CD4-positive, alpha-beta T cell treated with Interleukin-1 beta for 1 hour (primary cell): Measurements from ENCODE around the gene SIPA1L3.
"Not testable (repeated sequence)": the region's sequence is repeated elsewhere in the genome, so short reads cannot be mapped to it uniquely, and the experiment has no call there.

ENCODE experiments used
- DNase-seq, 2 donors: peaks; one replicate each; pipeline ENCODE4 v3.0.0-alpha.2; 2020 to 2022

SIPA1L3 gene

GRCh38 chr19:37920591-37921450 is 13.8 kb downstream of the SIPA1L3 start:
- DNase-seq, result no peak

GRCh38 chr19:37924573-37924972 is 17.6 kb downstream of the SIPA1L3 start:
- not testable (repeated sequence) for DNase-seq

GRCh38 chr19:37925212-37925611 is 18.2 kb downstream of the SIPA1L3 start:
- DNase-seq, result no peak

GRCh38 chr19:37926255-37926654 is 19.2 kb downstream of the SIPA1L3 start:
- no peak for DNase-seq

GRCh38 chr19:37926711-37927110 is 19.7 kb downstream of the SIPA1L3 start:
- no peak for DNase-seq

GRCh38 chr19:37928527-37929286 is 21.7 kb downstream of the SIPA1L3 start:
- DNase-seq, result peak in 1 of 2 donors; percentile 63

GRCh38 chr19:37929355-37929923 is 22.4 kb downstream of the SIPA1L3 start:
- DNase-seq, result no peak

GRCh38 chr19:37930416-37930815 is 23.4 kb downstream of the SIPA1L3 start:
- no peak for DNase-seq

- peak in 1 of 2 donors; percentile 30 for DNase-seq
These were observed 25.1 kb downstream of the SIPA1L3 start for GRCh38 chr19:37931881-37932655.

GRCh38 chr19:37932985-37933936 is 26.3 kb downstream of the SIPA1L3 start:
- no peak for DNase-seq

- DNase-seq, result no peak
These were observed 26.9 kb downstream of the SIPA1L3 start for GRCh38 chr19:37933937-37934358.

- DNase-seq, result no peak
These were observed 28.3 kb downstream of the SIPA1L3 start for GRCh38 chr19:37935341-37935740.

GRCh38 chr19:37936166-37936565 is 29.2 kb downstream of the SIPA1L3 start:
- no peak for DNase-seq

GRCh38 chr19:37936886-37937285 is 29.9 kb downstream of the SIPA1L3 start:
- DNase-seq, result no peak

GRCh38 chr19:37938353-37938752 is 31.3 kb downstream of the SIPA1L3 start:
- DNase-seq, result no peak

- DNase-seq, result no peak
These were observed 34.9 kb downstream of the SIPA1L3 start for GRCh38 chr19:37941782-37942515.

GRCh38 chr19:37942516-37942902 is 35.5 kb downstream of the SIPA1L3 start:
- DNase-seq, result no peak

- no peak for DNase-seq
These were observed 36.5 kb downstream of the SIPA1L3 start for GRCh38 chr19:37943480-37943879.

- DNase-seq, result no peak
These were observed 39.1 kb downstream of the SIPA1L3 start for GRCh38 chr19:37946132-37946531.

GRCh38 chr19:37947778-37948177 is 40.8 kb downstream of the SIPA1L3 start:
- no peak for DNase-seq

GRCh38 chr19:37948362-37948761 is 41.4 kb downstream of the SIPA1L3 start:
- no peak for DNase-seq
